Activated CD4-positive, alpha-beta T cell treated with anti-CD3 and anti-CD28 coated beads for 4 hours (primary cell): ENCODE measurements around the gene MAP4K1.

Experiments
- DNase-seq, 2 donors: peaks; one replicate each; pipeline ENCODE4 v3.0.0-alpha.2; 2020

The MAP4K1 gene

GRCh38 chr19:38543286-38543806 lies 74.4 kb downstream of the MAP4K1 start:
- no peak for DNase-seq

DNA sequence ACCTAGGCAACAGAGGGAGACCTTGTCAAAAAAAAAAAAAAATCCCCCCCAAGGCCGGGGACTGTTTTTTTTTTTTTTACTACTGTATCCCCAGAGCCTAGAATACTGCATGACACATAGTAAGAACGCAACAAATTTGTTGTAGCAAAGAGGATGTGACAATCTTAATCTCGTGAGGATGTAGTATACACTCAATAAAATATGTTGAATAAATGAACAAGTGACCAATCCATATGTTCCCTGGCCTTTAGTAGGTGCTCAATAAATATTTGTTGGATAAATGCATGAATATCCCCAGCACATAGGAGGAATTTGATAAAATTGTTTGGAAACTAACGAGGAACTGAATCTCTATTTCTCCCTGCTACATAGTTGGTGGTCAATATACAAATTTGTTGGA lies 75.7 kb downstream of the MAP4K1 start:
- DNase-seq = no peak

- DNase-seq = no peak
These were observed 78.0 kb downstream of the MAP4K1 start for GRCh38 chr19:38539751-38540150.

GRCh38 chr19:38538793-38539528 lies 78.8 kb downstream of the MAP4K1 start:
- DNase-seq = peak; percentile 39 to 46

GRCh38 chr19:38538386-38538785 lies 79.4 kb downstream of the MAP4K1 start:
- no peak for DNase-seq
